22Rv1 (cell line): Measurements from ENCODE around the gene GLG1.
"Not testable (repeated sequence)": the region's sequence is repeated elsewhere in the genome, so short reads cannot be mapped to it uniquely, and the experiment has no call there.

Experiments used
- ZFX ChIP-seq: fragments of 450-650 bp; IDR thresholded peaks from 2 replicates; pipeline ENCODE4 v1.6.1; 2017; ENCODE audit warnings: antibody characterized with exemption, borderline replicate concordance
- TF ChIP-seq, protein P1 (sequence below): fragments of 450-650 bp; IDR thresholded peaks from 2 replicates; pipeline ENCODE4 v1.5.1; 2017; ENCODE audit warnings: mild to moderate bottlenecking

DNA sequence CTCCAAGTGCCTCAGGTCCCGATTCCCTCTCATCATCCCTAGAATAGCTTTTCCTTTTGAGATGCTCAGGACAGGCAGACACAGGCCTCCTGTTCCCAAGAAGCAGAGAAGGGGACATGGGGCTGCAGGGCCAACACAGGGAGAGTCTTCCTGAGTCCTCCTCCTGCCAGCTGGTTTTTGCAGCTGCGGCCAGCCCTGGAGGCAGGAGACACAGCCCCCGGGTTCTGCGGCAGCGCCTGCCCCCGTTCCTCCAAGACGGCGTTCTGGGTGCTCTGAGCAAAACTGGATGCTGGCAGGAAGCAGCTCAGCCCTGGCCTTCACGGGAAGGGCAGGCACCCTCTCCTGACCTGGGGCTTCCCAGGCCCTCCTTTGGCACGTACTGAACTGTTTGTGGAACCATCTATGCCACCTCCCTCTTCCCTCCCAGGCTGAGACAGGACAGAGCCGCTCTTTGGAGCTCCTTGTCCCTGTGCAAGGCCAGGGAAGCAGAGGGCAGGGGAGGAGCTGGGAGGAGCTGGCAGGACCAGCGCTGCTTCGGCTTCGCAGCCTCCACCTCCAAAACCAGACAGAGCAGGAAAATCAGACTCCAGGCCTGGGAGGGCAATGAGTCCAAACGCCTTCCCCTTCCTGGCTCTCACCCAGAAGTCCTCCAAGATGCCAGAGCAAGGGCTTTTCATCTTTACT is 208.6 kb downstream of the GLG1 start:
- TF ChIP-seq, protein P1, sequence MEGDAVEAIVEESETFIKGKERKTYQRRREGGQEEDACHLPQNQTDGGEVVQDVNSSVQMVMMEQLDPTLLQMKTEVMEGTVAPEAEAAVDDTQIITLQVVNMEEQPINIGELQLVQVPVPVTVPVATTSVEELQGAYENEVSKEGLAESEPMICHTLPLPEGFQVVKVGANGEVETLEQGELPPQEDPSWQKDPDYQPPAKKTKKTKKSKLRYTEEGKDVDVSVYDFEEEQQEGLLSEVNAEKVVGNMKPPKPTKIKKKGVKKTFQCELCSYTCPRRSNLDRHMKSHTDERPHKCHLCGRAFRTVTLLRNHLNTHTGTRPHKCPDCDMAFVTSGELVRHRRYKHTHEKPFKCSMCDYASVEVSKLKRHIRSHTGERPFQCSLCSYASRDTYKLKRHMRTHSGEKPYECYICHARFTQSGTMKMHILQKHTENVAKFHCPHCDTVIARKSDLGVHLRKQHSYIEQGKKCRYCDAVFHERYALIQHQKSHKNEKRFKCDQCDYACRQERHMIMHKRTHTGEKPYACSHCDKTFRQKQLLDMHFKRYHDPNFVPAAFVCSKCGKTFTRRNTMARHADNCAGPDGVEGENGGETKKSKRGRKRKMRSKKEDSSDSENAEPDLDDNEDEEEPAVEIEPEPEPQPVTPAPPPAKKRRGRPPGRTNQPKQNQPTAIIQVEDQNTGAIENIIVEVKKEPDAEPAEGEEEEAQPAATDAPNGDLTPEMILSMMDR: not testable (repeated sequence)
- not testable (repeated sequence) for TF ChIP-seq ZFX
